ENCODE results near the gene PLEKHG3. TPM values are rescaled to one million over a fixed set of nuclear protein-coding genes. Genes with fewer than 3 reads are reported as not detected.

PLEKHG3 gene
- total and polyA plus RNA-seq, 2 of the 13 experiments (the other 11 are each of a cell fraction or from before 2014, with no cell fraction given): 7.1 to 9.8 TPM

- TF ChIP-seq, protein P1, sequence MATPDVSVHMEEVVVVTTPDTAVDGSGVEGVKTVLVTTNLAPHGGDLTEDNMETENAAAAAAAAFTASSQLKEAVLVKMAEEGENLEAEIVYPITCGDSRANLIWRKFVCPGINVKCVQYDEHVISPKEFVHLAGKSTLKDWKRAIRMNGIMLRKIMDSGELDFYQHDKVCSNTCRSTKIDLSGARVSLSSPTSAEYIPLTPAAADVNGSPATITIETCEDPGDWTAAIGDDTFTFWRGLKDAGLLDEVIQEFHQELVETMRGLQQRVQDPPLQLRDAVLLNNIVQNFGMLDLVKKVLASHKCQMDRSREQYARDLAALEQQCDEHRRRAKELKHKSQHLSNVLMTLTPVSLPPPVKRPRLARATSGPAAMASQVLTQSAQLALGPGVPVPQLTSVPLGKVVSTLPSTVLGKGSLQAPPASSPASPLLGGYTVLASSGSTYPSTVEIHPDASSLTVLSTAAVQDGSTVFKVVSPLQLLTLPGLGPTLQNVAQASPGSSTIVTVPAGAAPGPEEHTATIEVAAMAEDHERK (CRISPR knock-in tag; IDR thresholded peaks at IDR 0.05; ENCODE audit: low read depth): no peak
- TF ChIP-seq SRF (IDR thresholded peaks at IDR 0.05; ENCODE audit: low read depth, low read length) (no peak), ZC3H13 (CRISPR knock-in tag; IDR thresholded peaks at IDR 0.05) (0 out of 2 replicates have a peak, but pooled peaks have one; percentile 14), ZNF605 (CRISPR knock-in tag; IDR thresholded peaks at IDR 0.05) (peak; percentile 34; the same call in 1 of the 2 replicates), HIVEP1 (CRISPR knock-in tag; IDR thresholded peaks at IDR 0.05) (peak; percentile 31; the same call in 1 of the 2 replicates), KMT2B (CRISPR knock-in tag; IDR thresholded peaks at IDR 0.05) (peak; percentile 12; the same call in 1 of the 2 replicates), RBM39 (IDR thresholded peaks at IDR 0.05; ENCODE audit: low read depth, low read length, poor library complexity, severe bottlenecking) (peak; percentile 12), U2AF1 (optimal IDR thresholded peaks at IDR 0.05; ENCODE audit: low read depth, low read length) (no peak), ZNF224 (CRISPR knock-in tag; IDR thresholded peaks at IDR 0.05) (no peak), NCOR1 (IDR thresholded peaks at IDR 0.05; ENCODE audit: borderline replicate concordance, low read length) (no peak), MEIS2 (CRISPR knock-in tag; IDR thresholded peaks at IDR 0.05) (peak; percentile 68; the same call in 1 of the 2 replicates), ZNF160 (CRISPR knock-in tag; IDR thresholded peaks at IDR 0.05) (0 out of 2 replicates have a peak, but pooled peaks have one; percentile 2), ZNF503 (CRISPR knock-in tag; IDR thresholded peaks at IDR 0.05) (0 out of 2 replicates have a peak, but pooled peaks have one; percentile 11), HNRNPLL (IDR thresholded peaks at IDR 0.05; ENCODE audit: low read depth, low read length, poor library complexity, severe bottlenecking) (peak; percentile 4), SAP130 (CRISPR knock-in tag; IDR thresholded peaks at IDR 0.05; ENCODE audit: low read depth) (no peak), KMT2A (CRISPR knock-in tag; IDR thresholded peaks at IDR 0.05) (no peak), ZNF777 (CRISPR knock-in tag; IDR thresholded peaks at IDR 0.05) (0 out of 2 replicates have a peak, but pooled peaks have one; percentile 4), NFYB (CRISPR knock-in tag; IDR thresholded peaks at IDR 0.05) (no peak), KLF15 (CRISPR knock-in tag; IDR thresholded peaks at IDR 0.05; ENCODE audit: borderline replicate concordance) (0 out of 2 replicates have a peak, but pooled peaks have one; percentile 40), ASH2L (IDR thresholded peaks at IDR 0.05; ENCODE audit: insufficient read length, low read depth, low read length) (peak; percentile 14), HDAC1 (CRISPR knock-in tag; IDR thresholded peaks at IDR 0.05) (peak; percentile 12; the same call in 1 of the 2 replicates)
- TF ChIP-seq, protein P2, sequence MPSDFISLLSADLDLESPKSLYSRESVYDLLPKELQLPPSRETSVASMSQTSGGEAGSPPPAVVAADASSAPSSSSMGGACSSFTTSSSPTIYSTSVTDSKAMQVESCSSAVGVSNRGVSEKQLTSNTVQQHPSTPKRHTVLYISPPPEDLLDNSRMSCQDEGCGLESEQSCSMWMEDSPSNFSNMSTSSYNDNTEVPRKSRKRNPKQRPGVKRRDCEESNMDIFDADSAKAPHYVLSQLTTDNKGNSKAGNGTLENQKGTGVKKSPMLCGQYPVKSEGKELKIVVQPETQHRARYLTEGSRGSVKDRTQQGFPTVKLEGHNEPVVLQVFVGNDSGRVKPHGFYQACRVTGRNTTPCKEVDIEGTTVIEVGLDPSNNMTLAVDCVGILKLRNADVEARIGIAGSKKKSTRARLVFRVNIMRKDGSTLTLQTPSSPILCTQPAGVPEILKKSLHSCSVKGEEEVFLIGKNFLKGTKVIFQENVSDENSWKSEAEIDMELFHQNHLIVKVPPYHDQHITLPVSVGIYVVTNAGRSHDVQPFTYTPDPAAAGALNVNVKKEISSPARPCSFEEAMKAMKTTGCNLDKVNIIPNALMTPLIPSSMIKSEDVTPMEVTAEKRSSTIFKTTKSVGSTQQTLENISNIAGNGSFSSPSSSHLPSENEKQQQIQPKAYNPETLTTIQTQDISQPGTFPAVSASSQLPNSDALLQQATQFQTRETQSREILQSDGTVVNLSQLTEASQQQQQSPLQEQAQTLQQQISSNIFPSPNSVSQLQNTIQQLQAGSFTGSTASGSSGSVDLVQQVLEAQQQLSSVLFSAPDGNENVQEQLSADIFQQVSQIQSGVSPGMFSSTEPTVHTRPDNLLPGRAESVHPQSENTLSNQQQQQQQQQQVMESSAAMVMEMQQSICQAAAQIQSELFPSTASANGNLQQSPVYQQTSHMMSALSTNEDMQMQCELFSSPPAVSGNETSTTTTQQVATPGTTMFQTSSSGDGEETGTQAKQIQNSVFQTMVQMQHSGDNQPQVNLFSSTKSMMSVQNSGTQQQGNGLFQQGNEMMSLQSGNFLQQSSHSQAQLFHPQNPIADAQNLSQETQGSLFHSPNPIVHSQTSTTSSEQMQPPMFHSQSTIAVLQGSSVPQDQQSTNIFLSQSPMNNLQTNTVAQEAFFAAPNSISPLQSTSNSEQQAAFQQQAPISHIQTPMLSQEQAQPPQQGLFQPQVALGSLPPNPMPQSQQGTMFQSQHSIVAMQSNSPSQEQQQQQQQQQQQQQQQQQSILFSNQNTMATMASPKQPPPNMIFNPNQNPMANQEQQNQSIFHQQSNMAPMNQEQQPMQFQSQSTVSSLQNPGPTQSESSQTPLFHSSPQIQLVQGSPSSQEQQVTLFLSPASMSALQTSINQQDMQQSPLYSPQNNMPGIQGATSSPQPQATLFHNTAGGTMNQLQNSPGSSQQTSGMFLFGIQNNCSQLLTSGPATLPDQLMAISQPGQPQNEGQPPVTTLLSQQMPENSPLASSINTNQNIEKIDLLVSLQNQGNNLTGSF (CRISPR knock-in tag; IDR thresholded peaks at IDR 0.05): peak; percentile 23
These were observed 638 bp downstream of the PLEKHG3 start (continued) for GRCh38 chr14:64704743-64705380.
